Gastrocnemius medialis (tissue), 4 donors: ENCODE results near the gene SMC1B.
"Not testable (repeated sequence)": the region's sequence is repeated elsewhere in the genome, so short reads cannot be mapped to it uniquely, and the experiment has no call there.

Experiments used
- POLR2A ChIP-seq, 2 donors: fragments of 450-650 bp; IDR thresholded peaks; one replicate each; pipeline ENCODE4 v1.6.1; 2017; ENCODE audit warnings: antibody characterized with exemption in 2 of 2, mild to moderate bottlenecking in 2 of 2, moderate library complexity in 2 of 2
- TF ChIP-seq, protein P1 (sequence below), 5 experiments: fragments of 450-650 bp in 3 of 5; fragments of 200-600 bp in 2 of 5; sonication (generic) in 2 of 5; IDR thresholded peaks in 4 of 5; conservative IDR thresholded peaks in 1 of 5; 1 replicate in 4 of 5; 2 replicates in 1 of 5; pipeline ENCODE4 v1.5.1; 2016 to 2019; ENCODE audit warnings: antibody characterized with exemption in 5 of 5, mild to moderate bottlenecking in 3 of 5, moderate library complexity in 3 of 5

DNA sequence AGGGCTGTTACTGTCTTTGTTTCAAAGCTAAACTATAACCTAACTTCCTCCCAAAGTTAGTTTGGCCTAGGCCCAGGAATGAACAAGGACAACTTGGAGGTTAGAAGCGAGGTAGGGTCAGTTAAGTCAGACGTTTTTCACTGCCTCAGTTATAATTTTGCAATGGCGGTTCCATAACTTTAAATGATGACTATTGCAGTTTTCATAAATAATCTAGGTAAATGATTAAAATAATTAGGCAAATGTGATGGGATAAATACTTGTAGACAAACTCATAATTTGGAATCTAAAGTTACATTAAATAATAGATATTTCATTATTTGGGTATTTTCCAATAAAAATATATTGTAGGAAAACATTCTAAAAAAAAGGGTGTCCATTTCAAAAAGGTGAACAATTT is 39.8 kb downstream of the SMC1B start:
- TF ChIP-seq, protein P1, sequence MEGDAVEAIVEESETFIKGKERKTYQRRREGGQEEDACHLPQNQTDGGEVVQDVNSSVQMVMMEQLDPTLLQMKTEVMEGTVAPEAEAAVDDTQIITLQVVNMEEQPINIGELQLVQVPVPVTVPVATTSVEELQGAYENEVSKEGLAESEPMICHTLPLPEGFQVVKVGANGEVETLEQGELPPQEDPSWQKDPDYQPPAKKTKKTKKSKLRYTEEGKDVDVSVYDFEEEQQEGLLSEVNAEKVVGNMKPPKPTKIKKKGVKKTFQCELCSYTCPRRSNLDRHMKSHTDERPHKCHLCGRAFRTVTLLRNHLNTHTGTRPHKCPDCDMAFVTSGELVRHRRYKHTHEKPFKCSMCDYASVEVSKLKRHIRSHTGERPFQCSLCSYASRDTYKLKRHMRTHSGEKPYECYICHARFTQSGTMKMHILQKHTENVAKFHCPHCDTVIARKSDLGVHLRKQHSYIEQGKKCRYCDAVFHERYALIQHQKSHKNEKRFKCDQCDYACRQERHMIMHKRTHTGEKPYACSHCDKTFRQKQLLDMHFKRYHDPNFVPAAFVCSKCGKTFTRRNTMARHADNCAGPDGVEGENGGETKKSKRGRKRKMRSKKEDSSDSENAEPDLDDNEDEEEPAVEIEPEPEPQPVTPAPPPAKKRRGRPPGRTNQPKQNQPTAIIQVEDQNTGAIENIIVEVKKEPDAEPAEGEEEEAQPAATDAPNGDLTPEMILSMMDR (IDR thresholded peaks at IDR 0.05 in 4 of 5, conservative IDR thresholded peaks at IDR 0.05 in 1 of 5): not testable (repeated sequence)
- not testable (repeated sequence) for TF ChIP-seq POLR2A (IDR thresholded peaks at IDR 0.05)
